RPMI8226 (cell line): Measurements from ENCODE around the gene ADAMTS17.

Experiments
- DNase-seq: peaks from one replicate; pipeline ENCODE4 v3.0.0-alpha.2; 2015

ADAMTS17 gene

DNA sequence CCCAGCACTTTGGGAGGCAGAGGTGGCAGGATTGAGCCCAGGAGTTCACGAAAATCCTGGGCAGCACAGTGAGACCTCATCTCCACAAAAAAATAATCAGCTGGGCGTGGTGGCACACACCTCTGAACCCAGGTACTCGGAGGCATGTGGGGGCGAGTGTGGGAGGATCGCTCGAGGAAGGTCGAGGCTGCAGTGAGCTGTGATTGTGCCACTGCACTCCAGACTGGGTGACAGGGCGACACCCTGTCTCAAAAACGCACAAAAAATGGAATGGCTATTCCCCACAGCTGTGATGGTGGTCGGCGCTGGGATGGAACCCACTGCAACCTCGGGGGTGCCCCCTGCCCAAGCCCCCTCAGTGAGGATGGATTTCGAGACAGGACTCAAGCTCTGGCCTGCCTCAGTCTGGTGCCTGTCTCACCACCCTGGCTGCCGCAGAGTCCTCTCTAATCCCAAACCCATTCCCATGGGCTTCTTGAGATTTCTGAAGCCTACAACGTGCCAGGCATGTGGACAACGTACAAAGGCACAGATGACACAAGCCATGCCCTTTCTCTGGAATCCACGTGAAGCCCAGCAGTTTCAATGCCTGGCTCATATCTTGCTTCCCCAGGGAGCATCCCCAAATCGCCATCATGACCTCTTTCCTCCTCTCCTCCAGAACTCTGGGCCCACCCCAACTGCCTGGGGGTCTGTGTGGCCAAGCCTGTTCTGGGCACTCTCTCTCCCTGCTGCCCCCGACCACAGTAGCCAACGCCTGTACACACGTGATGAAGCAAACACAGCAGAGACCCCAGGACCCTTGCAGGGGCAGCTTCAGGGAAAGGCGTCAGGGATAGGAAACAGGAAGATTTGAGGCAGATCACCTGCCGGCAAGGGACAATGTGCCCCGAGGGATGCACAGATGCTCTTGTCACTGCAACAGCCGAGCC, 32.4 kb downstream of the ADAMTS17 start:
- DNase-seq: no peak

DNA sequence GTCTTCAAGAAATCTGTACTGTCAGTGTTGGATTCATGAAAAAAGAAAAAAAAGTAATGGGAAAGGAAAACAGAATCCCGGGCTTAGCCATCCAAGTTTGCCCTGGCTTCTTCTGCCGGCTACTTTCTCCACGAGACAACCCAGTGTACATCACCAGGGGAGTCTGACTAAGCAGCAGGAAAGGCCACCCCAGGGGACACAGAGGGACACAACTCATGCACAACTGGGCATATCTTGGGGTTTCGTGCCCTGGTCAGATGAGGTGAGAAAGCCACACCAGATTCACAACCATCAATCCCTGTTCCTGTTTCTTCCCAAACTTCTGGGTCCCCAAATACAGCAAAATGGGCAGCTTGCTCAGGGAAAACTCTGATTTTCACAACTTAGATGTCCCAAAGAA, 33.2 kb downstream of the ADAMTS17 start:
- DNase-seq: no peak

DNA sequence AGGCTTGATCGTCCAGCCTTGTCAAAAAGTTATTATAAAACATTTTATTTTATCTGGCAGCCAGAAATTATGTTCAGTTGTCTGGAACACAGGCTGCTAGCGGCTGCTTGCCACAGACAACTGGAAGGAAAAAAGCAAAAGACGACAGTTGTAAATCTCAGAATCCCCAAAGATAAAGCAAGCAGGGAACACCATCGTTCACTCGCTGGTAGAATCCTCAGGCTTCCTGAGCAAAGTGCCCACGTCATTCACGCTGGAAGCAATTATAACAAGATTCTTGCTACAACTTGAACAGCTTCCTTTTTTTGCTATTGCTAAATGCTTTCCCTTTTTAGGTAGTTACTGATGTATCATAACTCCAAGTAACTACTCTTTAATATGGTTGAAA, 33.6 kb downstream of the ADAMTS17 start:
- no peak for DNase-seq

DNA sequence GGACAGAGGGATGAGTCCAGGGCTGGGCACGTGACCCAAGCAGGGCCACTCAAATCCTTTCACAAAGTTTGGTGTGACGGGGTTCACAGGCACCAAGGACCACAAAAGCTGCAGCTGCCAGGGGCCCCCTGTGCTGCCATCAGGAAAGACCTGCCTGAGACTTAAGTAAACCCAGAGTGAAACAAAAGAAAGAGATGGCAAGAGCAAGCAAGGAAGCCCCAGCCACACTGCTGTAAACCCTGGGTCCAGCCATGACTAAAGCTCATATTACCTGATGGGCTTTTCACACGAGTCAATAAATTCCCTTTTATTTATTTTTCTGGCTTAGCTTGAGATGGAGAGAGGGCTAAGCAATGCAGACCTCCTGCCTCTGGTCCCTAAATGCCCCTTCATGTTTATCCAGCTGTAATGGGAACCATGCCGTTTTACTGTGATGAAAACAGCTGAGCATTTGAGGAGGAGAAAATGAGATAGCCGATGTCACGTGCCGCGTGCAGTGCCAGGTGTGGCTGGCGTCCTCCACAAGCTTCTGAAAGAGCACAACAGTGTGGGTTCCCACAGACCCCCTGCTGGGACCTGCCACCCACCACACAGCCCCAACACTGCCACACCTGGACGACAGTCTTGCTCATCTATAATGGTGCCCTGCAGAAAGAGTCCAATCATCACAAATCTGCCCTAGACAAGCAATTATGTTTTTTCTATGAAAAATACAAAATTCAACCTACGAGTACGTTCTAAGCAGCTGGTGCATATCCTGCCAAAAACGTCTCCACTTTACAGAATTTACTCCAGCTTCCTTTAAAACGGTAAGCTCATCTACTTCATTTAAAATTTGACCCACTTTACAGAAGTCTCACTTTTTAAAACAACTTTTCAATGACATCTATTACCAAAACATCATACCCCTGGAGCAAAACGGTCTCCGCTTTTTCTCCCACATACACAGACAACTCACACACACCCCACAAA, 34.2 kb downstream of the ADAMTS17 start:
- DNase-seq: peak; percentile 90

DNA sequence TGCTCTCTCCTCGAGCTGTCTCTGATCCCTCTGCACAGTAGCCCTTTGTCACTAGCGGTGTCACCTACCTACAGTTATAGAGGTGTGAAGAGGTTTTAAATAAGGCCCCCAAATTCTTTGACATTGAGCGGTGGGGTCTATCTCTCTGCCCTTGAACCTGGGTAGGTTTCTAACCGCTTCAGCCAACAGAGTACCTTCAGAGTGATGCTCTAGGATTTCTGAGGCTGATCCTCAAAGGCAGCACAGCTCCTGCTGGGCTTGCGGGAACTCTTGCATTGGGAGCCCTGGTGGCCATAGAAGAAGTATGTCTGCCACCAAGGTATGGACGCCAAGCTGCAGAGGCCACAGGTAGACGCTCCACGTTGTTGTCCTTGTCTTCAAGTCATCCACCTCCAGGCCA, 35.7 kb downstream of the ADAMTS17 start:
- no peak for DNase-seq

DNA sequence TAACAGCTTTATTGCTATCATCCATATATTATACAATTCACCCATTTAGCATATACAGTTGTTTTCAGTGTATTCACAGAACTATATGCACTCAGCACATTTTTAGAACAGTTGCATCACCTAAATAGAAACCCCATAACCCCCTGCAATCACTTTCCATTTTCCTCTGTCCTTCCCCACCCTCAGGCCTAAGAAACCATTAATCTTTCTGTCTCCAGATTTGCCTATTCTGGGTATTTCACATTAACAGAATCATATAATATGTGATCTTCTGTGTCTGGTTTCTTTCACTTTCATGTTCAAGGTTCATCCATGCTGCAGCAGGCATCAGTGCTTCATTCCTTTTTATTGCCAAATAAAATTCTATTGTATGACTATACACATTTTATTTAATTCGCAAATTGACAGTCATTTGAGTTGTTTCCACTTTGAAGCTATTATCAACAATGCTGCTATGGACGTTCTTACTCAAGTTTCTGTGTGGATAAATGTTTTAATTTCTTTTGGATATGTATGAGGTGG, 39.8 kb downstream of the ADAMTS17 start:
- DNase-seq: peak; percentile 20

DNA sequence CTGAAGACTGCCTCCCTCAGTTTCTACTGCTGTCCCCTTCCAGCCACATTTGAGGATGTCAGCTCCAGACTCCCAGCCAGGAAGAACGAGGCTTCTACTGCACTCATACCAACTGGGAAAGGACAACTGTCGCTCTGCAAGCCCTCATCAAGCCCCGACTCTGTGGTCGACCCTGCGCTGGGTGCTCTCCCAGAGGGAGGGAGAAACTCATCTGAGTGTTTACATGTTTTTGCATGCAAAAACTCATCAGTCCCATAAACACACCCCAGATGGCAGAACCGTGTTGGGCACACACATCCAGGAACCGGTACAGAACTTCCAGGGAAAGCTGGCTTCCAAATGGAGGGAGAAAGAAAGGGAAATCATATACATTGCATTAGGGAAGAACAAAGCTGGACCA, 43.5 kb downstream of the ADAMTS17 start:
- DNase-seq: no peak

DNA sequence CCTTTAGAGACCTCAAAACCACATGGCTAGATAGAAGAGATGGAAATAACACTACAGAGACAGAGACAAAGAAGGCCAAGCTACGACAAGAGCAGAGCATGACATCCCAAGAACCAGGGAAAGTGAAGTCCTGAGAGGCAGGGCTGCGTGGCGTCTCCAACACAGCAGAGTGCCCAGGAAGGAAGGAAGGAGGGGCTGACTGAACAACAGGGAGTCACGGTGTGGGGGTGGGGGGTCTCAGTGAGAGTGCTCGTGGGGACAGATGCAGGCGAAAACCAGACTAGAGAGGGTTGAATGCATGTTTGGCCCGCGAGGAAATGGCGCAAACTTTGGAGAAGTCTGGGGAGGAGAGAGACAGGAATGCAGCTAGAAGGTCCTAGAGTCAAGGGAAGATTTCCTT, 44.0 kb downstream of the ADAMTS17 start:
- DNase-seq: no peak

DNA sequence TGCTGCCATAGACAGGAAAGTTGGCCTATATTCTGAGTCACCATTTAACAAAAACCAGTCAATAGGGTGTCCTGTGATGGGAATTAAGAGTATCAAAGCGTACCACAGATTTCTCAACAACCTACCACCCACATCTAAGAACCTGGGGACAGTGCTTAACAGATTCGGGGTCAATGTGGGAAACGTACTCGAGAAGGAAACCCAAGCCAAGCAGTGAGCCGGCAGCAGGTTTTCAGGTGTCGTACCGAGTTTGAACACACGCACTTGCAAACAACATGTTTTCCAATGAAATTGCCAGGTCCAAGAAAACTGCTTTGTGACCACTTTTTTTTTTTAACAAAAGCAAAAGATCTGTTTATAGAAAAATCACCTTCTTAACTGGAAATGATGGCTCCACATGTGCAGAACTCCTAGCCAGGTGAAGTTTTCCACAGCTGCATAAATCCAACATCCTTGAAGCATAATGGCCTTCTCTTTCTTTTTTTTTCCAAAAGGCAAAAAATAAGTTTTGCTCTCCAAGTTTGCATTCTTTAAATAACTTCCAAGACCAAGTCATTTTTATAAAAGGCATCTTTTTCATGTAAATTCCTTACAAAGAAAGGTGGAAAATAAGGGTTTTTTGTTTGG, 45.7 kb downstream of the ADAMTS17 start:
- DNase-seq: no peak

DNA sequence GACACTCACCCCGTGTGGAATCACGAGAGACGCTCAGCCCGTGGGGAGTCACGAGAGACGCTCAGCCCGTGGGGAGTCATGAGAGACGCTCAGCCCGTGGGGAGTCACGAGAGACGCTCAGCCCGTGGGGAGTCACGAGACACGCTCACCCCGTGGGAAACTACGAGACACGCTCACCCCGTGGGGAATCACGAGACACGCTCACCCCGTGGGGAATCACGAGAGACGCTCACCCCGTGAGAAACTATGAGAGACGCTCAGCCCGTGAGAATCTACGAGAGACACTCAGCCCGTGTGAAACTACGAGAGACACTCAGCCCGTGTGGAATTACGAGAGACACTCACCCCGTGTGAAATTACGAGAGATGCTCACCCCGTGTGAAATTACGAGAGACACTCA, 49.8 kb downstream of the ADAMTS17 start:
- no peak for DNase-seq

DNA sequence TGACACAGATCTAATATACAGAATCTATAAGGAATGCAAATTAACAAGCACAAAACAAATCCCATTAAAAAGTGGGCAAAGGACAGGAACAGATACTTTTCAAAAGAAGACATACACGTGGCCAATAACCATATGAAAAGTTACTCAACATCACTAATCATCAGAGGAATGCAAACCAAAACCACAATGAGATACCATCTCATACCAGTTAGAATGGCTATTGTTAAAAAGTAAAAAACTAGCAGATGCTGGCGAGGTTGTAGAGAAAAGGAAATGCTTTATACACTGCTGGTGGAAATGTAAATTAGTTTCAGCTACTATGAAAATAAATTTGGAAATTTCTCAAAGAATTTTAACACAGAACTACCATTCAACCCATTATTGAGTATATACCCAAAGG, 50.7 kb downstream of the ADAMTS17 start:
- no peak for DNase-seq

DNA sequence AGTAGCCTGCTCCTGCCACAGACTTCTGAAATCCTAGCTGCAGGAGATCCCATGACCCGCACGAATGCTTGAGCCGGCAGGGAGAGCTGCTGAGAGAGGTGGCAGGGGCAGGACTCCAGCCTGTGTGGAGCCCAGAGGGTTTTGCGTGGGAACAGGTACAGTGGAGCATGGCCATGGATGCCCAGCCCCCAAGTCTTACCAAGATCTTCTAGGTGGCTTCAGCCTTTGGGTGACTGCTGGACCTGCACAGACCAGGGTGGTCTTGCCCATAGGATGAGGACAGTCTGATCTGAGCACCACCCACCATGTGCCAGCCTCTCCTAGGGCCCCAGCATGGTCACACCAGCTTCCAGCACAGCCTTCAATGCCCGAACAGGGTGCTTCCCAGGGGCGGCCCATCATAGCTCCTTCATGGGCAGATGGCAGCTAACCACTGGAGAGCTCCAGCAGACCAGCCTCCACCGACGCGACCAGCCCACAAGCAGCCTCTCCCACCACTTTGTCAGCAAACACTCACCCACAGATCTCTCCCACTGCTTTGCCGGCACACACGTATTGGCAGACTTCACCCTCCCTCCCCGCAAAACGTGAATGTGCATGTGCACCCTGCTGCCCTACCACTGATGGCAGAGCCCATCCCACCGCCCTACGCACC, 56.0 kb downstream of the ADAMTS17 start:
- DNase-seq: no peak

DNA sequence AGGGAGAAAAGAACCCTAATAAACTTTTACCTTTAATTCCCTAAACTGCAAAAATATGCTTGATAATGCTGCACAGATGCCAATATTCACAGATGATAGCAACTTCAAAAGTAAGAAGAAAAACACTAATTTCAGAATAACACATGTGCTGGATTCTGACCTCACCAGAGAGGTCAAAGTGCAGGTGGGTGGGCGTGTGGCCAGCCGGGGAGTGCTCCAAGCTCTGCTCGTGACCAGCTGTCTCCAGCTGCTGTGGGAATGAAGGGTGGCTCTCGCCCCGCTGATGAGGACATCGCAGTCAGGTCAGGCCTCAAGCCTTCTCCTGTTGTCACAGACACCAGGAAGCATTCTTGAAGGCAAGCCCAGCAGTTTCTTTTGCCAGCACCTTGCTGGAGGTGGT, 57.1 kb downstream of the ADAMTS17 start:
- peak; percentile 81 for DNase-seq

DNA sequence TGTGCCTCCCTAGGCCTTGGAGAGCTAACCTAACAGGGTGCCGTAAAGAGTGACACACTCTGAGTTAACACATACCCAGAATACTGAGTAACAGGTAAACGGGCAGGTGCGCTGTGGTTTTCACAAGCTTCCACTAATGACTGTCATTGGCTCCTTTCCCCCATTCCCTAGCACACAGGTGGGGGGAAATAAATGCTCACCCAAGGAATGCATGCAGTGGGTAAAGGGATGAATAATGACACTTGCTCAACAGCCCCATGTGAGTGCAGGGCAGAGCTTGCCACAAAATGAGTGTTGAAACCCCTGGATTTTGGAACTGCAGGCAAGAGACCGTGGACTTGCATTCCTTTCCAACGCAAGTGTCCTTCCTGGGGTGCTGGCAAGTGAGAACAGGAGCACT, 57.6 kb downstream of the ADAMTS17 start:
- peak; percentile 34 for DNase-seq

DNA sequence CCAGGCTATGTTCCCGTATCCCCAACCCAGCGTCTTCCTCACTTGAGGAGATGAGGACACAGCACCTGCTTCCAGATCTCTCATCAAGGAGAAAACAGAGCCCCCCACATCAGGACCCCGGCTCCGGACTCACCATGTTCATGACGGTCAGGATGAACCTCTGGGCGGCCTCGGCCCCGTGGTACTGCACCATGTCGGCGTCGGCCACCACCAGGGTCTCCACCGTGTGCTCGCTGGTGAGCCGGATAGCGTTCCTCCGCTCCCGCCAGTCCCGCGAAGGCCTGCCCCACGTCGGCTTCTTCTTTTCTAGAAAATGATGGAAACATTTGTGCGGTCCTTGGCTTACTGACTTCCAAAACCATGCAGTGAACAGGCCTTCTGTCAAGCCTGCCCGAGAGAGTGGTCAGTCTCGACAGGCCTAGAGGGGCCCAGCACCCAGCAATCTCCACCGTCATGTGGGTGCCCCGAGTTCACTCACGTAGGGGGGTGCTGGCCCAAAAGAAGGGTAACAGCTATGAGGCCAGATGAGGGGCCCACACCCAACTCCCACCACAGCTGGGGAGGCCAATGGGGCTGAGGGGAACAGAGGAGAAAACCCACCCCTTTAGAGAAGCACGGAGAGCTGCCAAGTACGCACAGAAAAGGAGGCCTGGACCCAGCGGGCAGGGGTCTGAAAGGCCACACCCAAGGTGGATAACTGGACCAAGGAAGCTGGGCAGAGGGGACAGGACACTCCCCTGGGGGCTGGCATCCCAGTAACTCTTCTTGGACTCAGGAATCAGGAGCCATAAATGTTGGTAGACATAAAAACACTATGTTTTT, 60.5 kb downstream of the ADAMTS17 start:
- DNase-seq: no peak

DNA sequence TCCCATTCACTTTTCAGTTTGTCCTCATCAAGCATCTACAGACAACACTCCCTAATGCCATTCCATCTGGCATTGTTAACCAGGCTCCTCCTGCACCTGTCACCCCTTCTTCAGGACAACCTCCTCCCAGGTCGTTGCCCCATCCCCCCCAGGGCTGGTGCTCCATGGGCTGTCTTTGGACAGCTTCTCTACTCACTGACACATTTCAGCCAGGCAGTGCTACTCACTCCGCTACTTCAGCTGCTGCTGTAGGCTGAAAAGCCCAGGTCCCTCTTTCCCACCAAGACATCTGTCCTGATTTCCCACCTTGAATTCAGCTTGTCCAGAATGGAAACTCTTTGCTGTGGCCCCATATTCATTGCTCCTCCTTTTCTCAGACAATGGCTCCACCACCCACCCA, 61.9 kb downstream of the ADAMTS17 start:
- no peak for DNase-seq

DNA sequence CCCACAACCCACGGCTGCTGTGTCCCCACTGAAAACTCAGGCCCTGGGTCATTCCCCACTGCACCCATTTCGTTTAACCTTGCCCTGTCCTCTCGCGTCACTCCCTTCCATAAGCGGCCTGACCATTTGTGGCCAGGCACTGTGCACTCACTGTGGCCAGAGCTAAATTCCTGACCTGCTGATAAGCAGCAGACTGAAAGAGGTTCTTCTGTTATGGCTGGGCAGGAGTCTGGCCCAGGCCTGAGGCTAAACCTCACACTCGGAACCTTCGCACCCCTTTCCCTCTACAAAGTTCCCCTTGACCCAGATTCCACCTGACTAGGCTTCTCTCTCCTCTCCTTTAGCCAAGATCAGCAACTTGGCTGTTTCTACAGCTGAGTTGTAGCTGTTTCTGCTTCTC, 62.3 kb downstream of the ADAMTS17 start:
- no peak for DNase-seq

DNA sequence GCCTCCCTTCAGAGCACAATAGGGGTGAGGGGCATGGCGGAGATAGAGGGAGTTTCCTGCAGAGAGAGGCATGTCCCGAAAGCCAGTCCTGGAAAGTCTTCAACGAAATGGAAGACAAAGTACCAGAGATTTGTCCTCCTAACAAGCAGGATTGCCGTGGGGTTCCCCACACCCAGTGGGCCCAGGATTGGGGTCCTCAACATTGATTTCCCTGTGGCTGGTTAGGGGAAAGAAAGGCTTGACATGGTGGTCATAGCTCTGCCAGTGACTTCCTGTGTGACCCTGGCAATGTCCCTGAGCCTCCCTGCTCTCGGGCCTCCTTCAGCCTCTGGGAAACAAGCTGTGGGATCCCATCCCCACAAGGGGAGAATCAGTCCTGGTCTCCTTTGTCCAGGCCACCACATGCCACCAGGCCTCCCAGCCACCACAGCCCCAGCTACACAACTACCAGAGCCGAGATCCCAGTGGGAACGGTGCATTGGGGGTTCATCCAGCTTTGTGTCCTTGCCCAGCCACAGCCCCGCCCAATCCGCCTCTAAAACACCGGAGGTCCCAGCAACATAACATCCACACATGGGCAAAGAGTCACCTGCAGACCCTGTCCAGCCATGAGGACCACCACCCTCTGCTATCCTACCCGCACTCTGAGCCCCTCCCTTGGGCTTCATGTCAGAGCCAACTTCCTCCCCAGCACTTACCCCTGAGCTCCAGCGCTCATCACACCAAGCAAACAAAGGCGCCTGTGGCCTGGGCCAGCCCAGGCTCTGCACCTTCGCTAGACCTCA, 63.0 kb downstream of the ADAMTS17 start:
- DNase-seq: no peak

DNA sequence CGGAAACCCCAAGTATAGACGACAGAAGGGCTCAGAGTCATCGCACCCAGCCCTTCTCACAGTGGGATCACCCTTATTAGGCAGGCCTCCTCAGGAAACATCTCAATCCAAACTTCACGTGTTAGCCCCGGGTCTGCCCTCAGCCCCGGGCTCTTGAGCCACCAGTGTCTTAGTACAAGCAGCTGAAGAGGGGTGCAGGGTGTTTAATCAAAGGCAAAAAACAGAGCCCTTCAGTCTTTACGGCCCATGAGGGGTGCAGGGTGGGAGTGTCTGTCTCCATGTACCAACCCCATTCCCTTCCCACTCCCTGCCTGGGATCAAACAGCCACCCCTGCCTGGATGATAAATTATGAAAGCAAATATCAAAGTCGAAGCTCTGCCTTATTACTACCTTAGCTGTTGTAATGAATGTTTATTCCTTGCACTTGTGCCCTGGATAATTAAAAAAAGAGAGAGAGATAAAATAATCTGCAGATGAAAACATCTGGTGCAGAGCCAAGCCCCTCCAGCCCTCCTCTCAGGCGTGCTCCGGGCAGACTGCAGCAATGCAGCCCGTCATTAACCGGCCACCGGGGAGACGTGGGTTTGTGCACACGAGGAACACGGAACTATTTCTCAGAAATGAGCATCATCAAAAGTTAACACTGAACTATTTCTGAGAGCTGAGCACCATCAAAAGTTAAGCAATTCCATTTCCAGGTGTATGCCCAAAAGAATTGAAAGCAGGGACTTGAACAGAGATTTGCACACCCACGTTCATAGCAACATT, 64.5 kb downstream of the ADAMTS17 start:
- DNase-seq: no peak

DNA sequence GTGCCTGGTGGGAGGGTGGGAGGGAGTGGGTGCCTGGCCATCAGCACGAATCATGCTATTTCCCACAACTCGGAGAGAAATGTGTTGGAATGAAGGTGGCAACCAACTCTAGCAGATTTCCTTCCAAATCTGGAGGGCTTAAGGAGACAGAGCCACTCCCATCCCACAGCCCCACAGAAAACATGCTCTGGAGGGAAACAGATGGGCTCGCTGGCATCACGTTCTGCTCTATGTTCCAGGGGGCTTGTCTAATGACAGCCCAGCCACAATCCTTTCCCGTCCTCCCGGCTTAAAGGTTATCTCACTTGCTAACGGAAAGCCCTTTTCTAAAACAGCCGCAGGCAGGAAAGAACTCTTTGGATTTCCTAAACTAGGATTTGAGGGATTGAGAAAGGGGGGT, 65.3 kb downstream of the ADAMTS17 start:
- no peak for DNase-seq
